Panc1 (cell line): Measurements from ENCODE around the gene CEACAM21. TPM values are rescaled to one million over a fixed set of nuclear protein-coding genes. Genes with fewer than 3 reads are reported as not detected.

Experiments used
- ATAC-seq: fragments of 200-7000 bp; cut with Tn5 transposase; 2 replicates; pipeline ENCODE4 v1.9.1; 2020; ENCODE audit warnings: mild to moderate bottlenecking, moderate library complexity
- BruUV-seq: library from RNA; stranded (reverse); fragments of 400-500 nt; replicated peaks from 2 replicates; lab custom pipeline; 2021; lab: Mats Ljungman, UMichigan
- CTCF ChIA-PET: fragments of 300-600 bp; sonication (Branson Sonifier 250); formaldehyde crosslinking; loops from one replicate; lab custom pipeline; 2022; ENCODE audit warnings: antibody characterized with exemption; lab: Charles Lee
- POLR2A ChIA-PET: fragments of 300-600 bp; sonication (Branson Sonifier 250); formaldehyde crosslinking; loops from one replicate; lab custom pipeline; 2022; ENCODE audit warnings: antibody characterized with exemption; lab: Charles Lee
- DNase-seq: peaks from one replicate; pipeline ENCODE4 v3.0.0-alpha.2; 2010; ENCODE audit warnings: low read depth, low spot score
- H3K27ac ChIP-seq: 2 replicates; pipeline ENCODE4 v1.5.1; 2011; ENCODE audit warnings: mild to moderate bottlenecking, low read length, inconsistent platforms
- H3K27me3 ChIP-seq: fragments of 200-500 bp; sonication (Bioruptor generic); 2 replicates; pipeline ENCODE4 v1.6.0; 2014; ENCODE audit warnings: low read length, inconsistent platforms; ENCODE audit not compliant: control insufficient read depth, insufficient read depth
- H3K36me3 ChIP-seq: fragments of 200-500 bp; sonication (Bioruptor generic); 2 replicates; pipeline ENCODE4 v1.5.1; 2014; ENCODE audit warnings: inconsistent platforms, mild to moderate bottlenecking, low read length, moderate library complexity; ENCODE audit not compliant: control insufficient read depth, insufficient read depth
- H3K4me1 ChIP-seq: 2 replicates; pipeline ENCODE4 v1.5.1; 2011; ENCODE audit warnings: inconsistent platforms, mild to moderate bottlenecking, low read length, moderate library complexity; ENCODE audit not compliant: control insufficient read depth, insufficient read depth
- H3K4me3 ChIP-seq, 2 experiments: 2 replicates each; pipeline ENCODE4 v1.5.1; 2011 to 2012; ENCODE audit warnings: low read depth in 2 of 2, low read length in 2 of 2, mild to moderate bottlenecking in 2 of 2, inconsistent platforms in 1 of 2, moderate library complexity in 1 of 2
- H3K9me3 ChIP-seq: fragments of 200-500 bp; sonication (Bioruptor generic); 2 replicates; pipeline ENCODE4 v1.5.1; 2014; ENCODE audit warnings: low read depth, mild to moderate bottlenecking, inconsistent platforms, low read length, moderate library complexity; ENCODE audit not compliant: control insufficient read depth, insufficient read depth
- POLR2AphosphoS5 ChIP-seq: IDR thresholded peaks from 2 replicates; pipeline ENCODE4 v1.6.1; 2012; ENCODE audit warnings: mild to moderate bottlenecking, low read depth, low read length, moderate library complexity
- SIN3A ChIP-seq: IDR thresholded peaks from 2 replicates; pipeline ENCODE4 v1.6.1; 2012; ENCODE audit warnings: low read depth, mild to moderate bottlenecking, low read length, moderate library complexity, borderline replicate concordance; ENCODE audit not compliant: insufficient read depth
- TCF7L2 ChIP-seq: IDR thresholded peaks from 2 replicates; pipeline ENCODE4 v1.6.1; 2011; ENCODE audit warnings: mild to moderate bottlenecking, low read depth, low read length, inconsistent platforms
- in situ Hi-C: cut with HindIII; loops from 2 replicates; pipeline ENCODE4 v1.10.0; 2016; ENCODE audit warnings: low sequenced_read_pairs, low pct_unique_long_range_greater_than_20kb
- intact Hi-C: fragments of 100-400 bp; cut with micrococcal nuclease; formaldehyde crosslinking; loops from one replicate; pipeline ENCODE4 v1.10.0; 2022; ENCODE audit not compliant: unreplicated experiment
- total RNA-seq: library from RNA; stranded (reverse); gene quantifications from one replicate; pipeline ENCODE4 v1.2.1, GENCODE V29; 2021; ENCODE audit not compliant: unreplicated experiment
- TF ChIP-seq, protein P1 (sequence below): fragments of 450-650 bp; IDR thresholded peaks from 2 replicates; pipeline ENCODE4 v1.5.1; 2017; ENCODE audit warnings: mild to moderate bottlenecking
- TF ChIP-seq, protein P2 (sequence below), 2 experiments: IDR thresholded peaks; 2 replicates each; pipeline ENCODE4 v1.6.1; 2011 to 2012; ENCODE audit warnings: low read depth in 2 of 2, control low read depth in 1 of 2, low read length in 1 of 2, mild to moderate bottlenecking in 1 of 2, moderate library complexity in 1 of 2; ENCODE audit not compliant: insufficient read depth in 1 of 2

Gene CEACAM21
- total RNA-seq, 1 experiment from 2014 or later: not detected

GRCh38 chr19:41546386-41546789 lies 29.6 kb upstream of the CEACAM21 start:
- Histone ChIP-seq H3K4me1 (no peaks in the 10 kb centered on the region), H3K27me3 (peaks cover 3% of the 10 kb centered on the region), H3K4me3 (no peak overlapping the region), H3K36me3 (no peaks in the 10 kb centered on the region; the same call in 1 of the 2 replicates), H3K27ac (no peak overlapping the region), H3K9me3 (no peaks in the 10 kb centered on the region)
- DNase-seq (no peak), ATAC-seq (no peak)
- TF ChIP-seq, protein P1, sequence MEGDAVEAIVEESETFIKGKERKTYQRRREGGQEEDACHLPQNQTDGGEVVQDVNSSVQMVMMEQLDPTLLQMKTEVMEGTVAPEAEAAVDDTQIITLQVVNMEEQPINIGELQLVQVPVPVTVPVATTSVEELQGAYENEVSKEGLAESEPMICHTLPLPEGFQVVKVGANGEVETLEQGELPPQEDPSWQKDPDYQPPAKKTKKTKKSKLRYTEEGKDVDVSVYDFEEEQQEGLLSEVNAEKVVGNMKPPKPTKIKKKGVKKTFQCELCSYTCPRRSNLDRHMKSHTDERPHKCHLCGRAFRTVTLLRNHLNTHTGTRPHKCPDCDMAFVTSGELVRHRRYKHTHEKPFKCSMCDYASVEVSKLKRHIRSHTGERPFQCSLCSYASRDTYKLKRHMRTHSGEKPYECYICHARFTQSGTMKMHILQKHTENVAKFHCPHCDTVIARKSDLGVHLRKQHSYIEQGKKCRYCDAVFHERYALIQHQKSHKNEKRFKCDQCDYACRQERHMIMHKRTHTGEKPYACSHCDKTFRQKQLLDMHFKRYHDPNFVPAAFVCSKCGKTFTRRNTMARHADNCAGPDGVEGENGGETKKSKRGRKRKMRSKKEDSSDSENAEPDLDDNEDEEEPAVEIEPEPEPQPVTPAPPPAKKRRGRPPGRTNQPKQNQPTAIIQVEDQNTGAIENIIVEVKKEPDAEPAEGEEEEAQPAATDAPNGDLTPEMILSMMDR: no peak
- TF ChIP-seq POLR2AphosphoS5: no peak
- no peak for TF ChIP-seq TCF7L2
- TF ChIP-seq, protein P2, sequence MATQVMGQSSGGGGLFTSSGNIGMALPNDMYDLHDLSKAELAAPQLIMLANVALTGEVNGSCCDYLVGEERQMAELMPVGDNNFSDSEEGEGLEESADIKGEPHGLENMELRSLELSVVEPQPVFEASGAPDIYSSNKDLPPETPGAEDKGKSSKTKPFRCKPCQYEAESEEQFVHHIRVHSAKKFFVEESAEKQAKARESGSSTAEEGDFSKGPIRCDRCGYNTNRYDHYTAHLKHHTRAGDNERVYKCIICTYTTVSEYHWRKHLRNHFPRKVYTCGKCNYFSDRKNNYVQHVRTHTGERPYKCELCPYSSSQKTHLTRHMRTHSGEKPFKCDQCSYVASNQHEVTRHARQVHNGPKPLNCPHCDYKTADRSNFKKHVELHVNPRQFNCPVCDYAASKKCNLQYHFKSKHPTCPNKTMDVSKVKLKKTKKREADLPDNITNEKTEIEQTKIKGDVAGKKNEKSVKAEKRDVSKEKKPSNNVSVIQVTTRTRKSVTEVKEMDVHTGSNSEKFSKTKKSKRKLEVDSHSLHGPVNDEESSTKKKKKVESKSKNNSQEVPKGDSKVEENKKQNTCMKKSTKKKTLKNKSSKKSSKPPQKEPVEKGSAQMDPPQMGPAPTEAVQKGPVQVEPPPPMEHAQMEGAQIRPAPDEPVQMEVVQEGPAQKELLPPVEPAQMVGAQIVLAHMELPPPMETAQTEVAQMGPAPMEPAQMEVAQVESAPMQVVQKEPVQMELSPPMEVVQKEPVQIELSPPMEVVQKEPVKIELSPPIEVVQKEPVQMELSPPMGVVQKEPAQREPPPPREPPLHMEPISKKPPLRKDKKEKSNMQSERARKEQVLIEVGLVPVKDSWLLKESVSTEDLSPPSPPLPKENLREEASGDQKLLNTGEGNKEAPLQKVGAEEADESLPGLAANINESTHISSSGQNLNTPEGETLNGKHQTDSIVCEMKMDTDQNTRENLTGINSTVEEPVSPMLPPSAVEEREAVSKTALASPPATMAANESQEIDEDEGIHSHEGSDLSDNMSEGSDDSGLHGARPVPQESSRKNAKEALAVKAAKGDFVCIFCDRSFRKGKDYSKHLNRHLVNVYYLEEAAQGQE (IDR thresholded peaks at IDR 0.05; ENCODE audit: insufficient read depth in 1 of 2, low read depth in 2 of 2, low read length in 1 of 2): no peak
- intact Hi-C loops (loop anchor here (10.0 kb wide), 1 partner anchor 82 kb away; no protein-coding TSS in a partner anchor), in situ Hi-C loops (no loop called here)
- POLR2A ChIA-PET: interaction anchor here (0.6 kb wide), 1 partner anchor 141 kb away, joined by 8 read pairs; no protein-coding TSS in a partner anchor
- CTCF ChIA-PET: no interaction called here
- BruUV-seq: no TSS peak

- ATAC-seq: no peak
- in situ Hi-C loops: no loop called here
- no peak for DNase-seq
- no peak for TF ChIP-seq POLR2AphosphoS5
- TF ChIP-seq TCF7L2: no peak
- TF ChIP-seq, protein P2 (IDR thresholded peaks at IDR 0.05; ENCODE audit: insufficient read depth in 1 of 2, low read depth in 2 of 2, low read length in 1 of 2): no peak
- no peak for TF ChIP-seq SIN3A
- TF ChIP-seq, protein P1: no peak
- Histone ChIP-seq H3K9me3 (no peaks in the 10 kb centered on the region), H3K27me3 (peaks cover 3% of the 10 kb centered on the region), H3K27ac (no peak overlapping the region), H3K4me1 (no peaks in the 10 kb centered on the region), H3K4me3 (no peak overlapping the region), H3K36me3 (no peaks in the 10 kb centered on the region; the same call in 1 of the 2 replicates)
- intact Hi-C loops: loop anchor here (10.0 kb wide), 1 partner anchor 82 kb away; no protein-coding TSS in a partner anchor
- ChIA-PET CTCF (interaction anchor here (0.6 kb wide), 1 partner anchor 105 kb away, joined by 4 read pairs; no protein-coding TSS in a partner anchor), POLR2A (interaction anchor here (0.6 kb wide), 1 partner anchor 140 kb away, joined by 8 read pairs; no protein-coding TSS in a partner anchor)
- BruUV-seq: no TSS peak
Measured at GRCh38 chr19:41546961-41547360, 29.0 kb upstream of the CEACAM21 start.
